Neural cell (in vitro differentiated cells): Measurements from ENCODE around the gene CD81. TPM values are rescaled to one million over a fixed set of nuclear protein-coding genes. Genes with fewer than 3 reads are reported as not detected.

Source experiments
- H2AFZ ChIP-seq: fragments of 200-600, 300-800 bp; sonication (generic), shearing (Covaris generic); 2 replicates; pipeline ENCODE4 v1.6.0; 2014; ENCODE audit warnings: low read depth, mild to moderate bottlenecking, antibody characterized with exemption, low read length, moderate library complexity
- H3F3A ChIP-seq: fragments of 200-600 bp; shearing (Covaris generic); 2 replicates; pipeline ENCODE4 v1.6.1; 2016; ENCODE audit warnings: mild to moderate bottlenecking, moderate library complexity, mixed read lengths, antibody characterized with exemption, low read length; ENCODE audit not compliant: insufficient read depth, poor library complexity, severe bottlenecking
- H3K27ac ChIP-seq: fragments of 200-600, 300-800 bp; sonication (generic), shearing (Covaris generic); 2 replicates; pipeline ENCODE4 v1.5.1; 2014; ENCODE audit warnings: mild to moderate bottlenecking, low read length, moderate library complexity
- H3K27me3 ChIP-seq: fragments of 300-800, 200-600 bp; sonication (generic), shearing (Covaris generic); 2 replicates; pipeline ENCODE4 v1.6.0; 2014; ENCODE audit warnings: mild to moderate bottlenecking, low read depth, low read length, moderate library complexity; ENCODE audit not compliant: insufficient read depth
- H3K36me3 ChIP-seq: fragments of 300-800, 200-600 bp; sonication (generic), shearing (Covaris generic); 2 replicates; pipeline ENCODE4 v1.5.1; 2014; ENCODE audit warnings: mild to moderate bottlenecking, antibody characterized with exemption, low read length, moderate library complexity; ENCODE audit not compliant: insufficient read depth
- H3K4me2 ChIP-seq: fragments of 300-800, 200-600 bp; sonication (generic), shearing (Covaris generic); 2 replicates; pipeline ENCODE4 v1.6.0; 2014; ENCODE audit warnings: mild to moderate bottlenecking, low read length
- H3K4me3 ChIP-seq: fragments of 300-800, 200-600 bp; sonication (generic), shearing (Covaris generic); 2 replicates; pipeline ENCODE4 v1.5.1; 2014; ENCODE audit warnings: mild to moderate bottlenecking, low read length, moderate library complexity
- H3K79me2 ChIP-seq: fragments of 200-600 bp; shearing (Covaris generic); replicated peaks from 2 replicates; pipeline ENCODE4 v1.6.0; 2014; ENCODE audit warnings: mild to moderate bottlenecking, low read length, moderate library complexity; ENCODE audit not compliant: insufficient read depth
- H3K9ac ChIP-seq: fragments of 300-800, 200-600 bp; sonication (generic), shearing (Covaris generic); 2 replicates; pipeline ENCODE4 v1.6.1; 2016; ENCODE audit warnings: mild to moderate bottlenecking, low read length, mixed read lengths
- H3K9me2 ChIP-seq: fragments of 200-600 bp; shearing (Covaris generic); 2 replicates; pipeline ENCODE4 v1.6.1; 2016; ENCODE audit warnings: mild to moderate bottlenecking, low read length, mixed read lengths; ENCODE audit not compliant: insufficient read depth
- H3K9me3 ChIP-seq: fragments of 200-600, 300-800 bp; sonication (generic), shearing (Covaris generic); 2 replicates; pipeline ENCODE4 v1.6.1; 2016; ENCODE audit warnings: mild to moderate bottlenecking, mixed run types, low read length, moderate library complexity, mixed read lengths
- H4K20me1 ChIP-seq: fragments of 200-600 bp; shearing (Covaris generic); 2 replicates; pipeline ENCODE4 v1.6.1; 2016; ENCODE audit warnings: mild to moderate bottlenecking, mixed run types; ENCODE audit not compliant: insufficient read depth
- EP300 ChIP-seq: fragments of 450-650 bp; conservative IDR thresholded peaks from 2 replicates; pipeline ENCODE4 v1.6.1; 2014; ENCODE audit warnings: antibody characterized with exemption, mild to moderate bottlenecking, moderate library complexity; ENCODE audit not compliant: poor library complexity, severe bottlenecking
- EZH2 ChIP-seq: fragments of 200-600, 300-800 bp; shearing (Covaris generic), sonication (generic); IDR thresholded peaks from 2 replicates; pipeline ENCODE4 v1.6.1; 2014; ENCODE audit warnings: antibody characterized with exemption, low read length, borderline replicate concordance, mild to moderate bottlenecking; ENCODE audit not compliant: insufficient read depth, poor library complexity, severe bottlenecking
- MXI1 ChIP-seq: fragments of 450-650 bp; conservative IDR thresholded peaks from 2 replicates; pipeline ENCODE4 v1.6.1; 2014; ENCODE audit warnings: antibody characterized with exemption, mild to moderate bottlenecking; ENCODE audit not compliant: poor library complexity, severe bottlenecking
- POLR2AphosphoS5 ChIP-seq: IDR thresholded peaks from 2 replicates; pipeline ENCODE4 v1.6.1; 2012
- RAD21 ChIP-seq: fragments of 450-650 bp; conservative IDR thresholded peaks from 2 replicates; pipeline ENCODE4 v1.6.1; 2014; ENCODE audit warnings: antibody characterized with exemption, mild to moderate bottlenecking, moderate library complexity
- SMC3 ChIP-seq: fragments of 450-650 bp; conservative IDR thresholded peaks from 2 replicates; pipeline ENCODE4 v1.6.1; 2014; ENCODE audit warnings: antibody characterized with exemption, mild to moderate bottlenecking, moderate library complexity; ENCODE audit not compliant: poor library complexity
- TAF1 ChIP-seq: IDR thresholded peaks from 2 replicates; pipeline ENCODE4 v1.6.1; 2012; ENCODE audit warnings: low read depth
- polyA plus RNA-seq: library from polyadenylated mRNA; depleted of rRNA; stranded (reverse); fragments of >200 nt; gene quantifications from 2 replicates; pipeline ENCODE4 v1.2.3, GENCODE V29; 2014
- TF ChIP-seq, protein P1 (sequence below): IDR thresholded peaks from 2 replicates; pipeline ENCODE4 v1.6.1; 2012; ENCODE audit warnings: borderline replicate concordance
- TF ChIP-seq, protein P2 (sequence below): fragments of 450-650 bp; IDR thresholded peaks from 2 replicates; pipeline ENCODE4 v1.5.1; 2014; ENCODE audit warnings: antibody characterized with exemption, mild to moderate bottlenecking, moderate library complexity; ENCODE audit not compliant: poor library complexity, severe bottlenecking

The CD81 gene
- polyA plus RNA-seq, 1 donor from 2014 or later, result 97.8 TPM

DNA sequence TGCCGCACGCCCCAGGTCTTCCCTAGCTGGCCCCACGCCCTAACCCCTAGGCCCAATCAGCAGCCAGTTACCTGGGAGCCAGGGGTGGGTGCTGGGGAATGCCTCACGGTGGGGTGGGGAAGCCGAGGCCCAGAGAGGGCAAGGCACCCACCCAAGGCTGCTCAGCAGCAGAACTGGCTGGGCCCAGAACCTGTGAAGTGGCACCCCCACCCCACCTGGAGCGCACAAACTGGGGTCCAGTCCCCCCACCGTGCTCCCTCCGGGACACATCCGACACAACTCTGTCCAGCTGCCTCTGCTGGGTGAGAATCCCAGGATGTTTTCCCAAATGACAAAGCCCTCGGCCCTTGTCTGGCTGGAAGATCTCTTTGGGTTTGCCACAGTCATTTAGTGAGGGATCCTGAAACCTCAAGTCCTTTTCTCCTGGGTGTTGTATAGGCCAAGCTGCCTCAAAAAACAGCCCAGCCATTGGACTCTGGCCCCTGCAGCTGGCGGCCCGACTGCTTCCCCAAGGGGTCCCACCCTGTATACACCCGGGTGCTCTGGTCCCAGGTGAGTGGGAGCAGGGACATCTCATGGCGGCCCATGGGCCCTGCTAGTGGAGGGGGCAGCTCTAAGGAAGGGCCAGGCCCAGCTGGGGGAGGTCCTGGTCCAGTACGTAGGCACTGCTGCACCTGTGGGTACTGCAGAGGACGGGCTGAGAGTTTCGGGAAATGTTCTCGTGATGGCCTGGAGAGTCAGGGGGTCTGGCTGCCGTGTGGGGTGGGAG lies 44.3 kb downstream of the CD81 start:
- H3K9ac ChIP-seq, result no peak overlapping the region
- TF ChIP-seq MXI1, result no peak
- TF ChIP-seq EZH2, result no peak
- TF ChIP-seq, protein P1, sequence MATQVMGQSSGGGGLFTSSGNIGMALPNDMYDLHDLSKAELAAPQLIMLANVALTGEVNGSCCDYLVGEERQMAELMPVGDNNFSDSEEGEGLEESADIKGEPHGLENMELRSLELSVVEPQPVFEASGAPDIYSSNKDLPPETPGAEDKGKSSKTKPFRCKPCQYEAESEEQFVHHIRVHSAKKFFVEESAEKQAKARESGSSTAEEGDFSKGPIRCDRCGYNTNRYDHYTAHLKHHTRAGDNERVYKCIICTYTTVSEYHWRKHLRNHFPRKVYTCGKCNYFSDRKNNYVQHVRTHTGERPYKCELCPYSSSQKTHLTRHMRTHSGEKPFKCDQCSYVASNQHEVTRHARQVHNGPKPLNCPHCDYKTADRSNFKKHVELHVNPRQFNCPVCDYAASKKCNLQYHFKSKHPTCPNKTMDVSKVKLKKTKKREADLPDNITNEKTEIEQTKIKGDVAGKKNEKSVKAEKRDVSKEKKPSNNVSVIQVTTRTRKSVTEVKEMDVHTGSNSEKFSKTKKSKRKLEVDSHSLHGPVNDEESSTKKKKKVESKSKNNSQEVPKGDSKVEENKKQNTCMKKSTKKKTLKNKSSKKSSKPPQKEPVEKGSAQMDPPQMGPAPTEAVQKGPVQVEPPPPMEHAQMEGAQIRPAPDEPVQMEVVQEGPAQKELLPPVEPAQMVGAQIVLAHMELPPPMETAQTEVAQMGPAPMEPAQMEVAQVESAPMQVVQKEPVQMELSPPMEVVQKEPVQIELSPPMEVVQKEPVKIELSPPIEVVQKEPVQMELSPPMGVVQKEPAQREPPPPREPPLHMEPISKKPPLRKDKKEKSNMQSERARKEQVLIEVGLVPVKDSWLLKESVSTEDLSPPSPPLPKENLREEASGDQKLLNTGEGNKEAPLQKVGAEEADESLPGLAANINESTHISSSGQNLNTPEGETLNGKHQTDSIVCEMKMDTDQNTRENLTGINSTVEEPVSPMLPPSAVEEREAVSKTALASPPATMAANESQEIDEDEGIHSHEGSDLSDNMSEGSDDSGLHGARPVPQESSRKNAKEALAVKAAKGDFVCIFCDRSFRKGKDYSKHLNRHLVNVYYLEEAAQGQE, result no peak
- TF ChIP-seq SMC3, result no peak
- TF ChIP-seq, protein P2, sequence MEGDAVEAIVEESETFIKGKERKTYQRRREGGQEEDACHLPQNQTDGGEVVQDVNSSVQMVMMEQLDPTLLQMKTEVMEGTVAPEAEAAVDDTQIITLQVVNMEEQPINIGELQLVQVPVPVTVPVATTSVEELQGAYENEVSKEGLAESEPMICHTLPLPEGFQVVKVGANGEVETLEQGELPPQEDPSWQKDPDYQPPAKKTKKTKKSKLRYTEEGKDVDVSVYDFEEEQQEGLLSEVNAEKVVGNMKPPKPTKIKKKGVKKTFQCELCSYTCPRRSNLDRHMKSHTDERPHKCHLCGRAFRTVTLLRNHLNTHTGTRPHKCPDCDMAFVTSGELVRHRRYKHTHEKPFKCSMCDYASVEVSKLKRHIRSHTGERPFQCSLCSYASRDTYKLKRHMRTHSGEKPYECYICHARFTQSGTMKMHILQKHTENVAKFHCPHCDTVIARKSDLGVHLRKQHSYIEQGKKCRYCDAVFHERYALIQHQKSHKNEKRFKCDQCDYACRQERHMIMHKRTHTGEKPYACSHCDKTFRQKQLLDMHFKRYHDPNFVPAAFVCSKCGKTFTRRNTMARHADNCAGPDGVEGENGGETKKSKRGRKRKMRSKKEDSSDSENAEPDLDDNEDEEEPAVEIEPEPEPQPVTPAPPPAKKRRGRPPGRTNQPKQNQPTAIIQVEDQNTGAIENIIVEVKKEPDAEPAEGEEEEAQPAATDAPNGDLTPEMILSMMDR, result no peak
- no peak for TF ChIP-seq EP300
- TF ChIP-seq TAF1, result no peak
- TF ChIP-seq RAD21, result no peak
- TF ChIP-seq POLR2AphosphoS5, result no peak
- no peak overlapping the region for H3K4me2 ChIP-seq

DNA sequence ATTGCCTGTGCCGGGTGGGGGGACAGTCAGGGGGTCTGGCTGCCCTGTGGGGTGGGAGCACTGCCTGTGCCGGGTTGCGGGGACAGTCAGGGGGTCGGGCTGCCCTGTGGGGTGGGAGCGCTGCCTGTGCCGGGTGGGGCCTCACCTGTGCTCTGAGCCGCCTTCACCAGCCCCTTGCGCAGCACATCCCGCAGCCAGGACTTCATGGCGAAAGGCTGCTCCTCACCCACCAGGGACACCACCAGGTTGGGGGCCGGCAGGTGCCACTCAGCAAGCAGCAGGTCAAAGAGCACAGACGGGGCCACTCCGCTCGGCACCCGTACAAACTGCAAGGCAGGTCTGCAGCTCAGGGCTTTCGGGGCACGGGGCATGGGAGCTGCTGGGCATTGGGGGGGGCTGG lies 44.9 kb downstream of the CD81 start:
- no peak overlapping the region for H3K4me3 ChIP-seq
- no peaks in the 10 kb centered on the region for H3F3A ChIP-seq
- no peaks in the 10 kb centered on the region for H3K9me3 ChIP-seq
- H3K9ac ChIP-seq, result no peak overlapping the region
- no peaks in the 10 kb centered on the region for H3K27me3 ChIP-seq
- no peaks in the 10 kb centered on the region for H3K79me2 ChIP-seq
- no peak for TF ChIP-seq MXI1
- TF ChIP-seq, protein P2, result no peak
- no peak for TF ChIP-seq SMC3
- TF ChIP-seq EP300, result no peak
- no peak for TF ChIP-seq TAF1
- TF ChIP-seq, protein P1, result no peak
- no peak for TF ChIP-seq RAD21
- TF ChIP-seq POLR2AphosphoS5, result no peak
- no peak for TF ChIP-seq EZH2
- H3K9me2 ChIP-seq, result no peaks in the 10 kb centered on the region
- no peak overlapping the region for H3K4me2 ChIP-seq
- no peaks in the 10 kb centered on the region for H4K20me1 ChIP-seq
- no peak overlapping the region for H2AFZ ChIP-seq
- no peaks in the 10 kb centered on the region for H3K36me3 ChIP-seq
- H3K27ac ChIP-seq, result no peak overlapping the region

More for the DNA sequence above, 44.3 kb downstream of the CD81 start:
- Histone ChIP-seq H3K27me3 (no peaks in the 10 kb centered on the region), H3K79me2 (no peaks in the 10 kb centered on the region), H4K20me1 (no peaks in the 10 kb centered on the region), H2AFZ (no peak overlapping the region), H3K9me3 (no peaks in the 10 kb centered on the region), H3K9me2 (no peaks in the 10 kb centered on the region), H3K36me3 (no peaks in the 10 kb centered on the region), H3K27ac (no peak overlapping the region), H3K4me3 (no peak overlapping the region), H3F3A (no peaks in the 10 kb centered on the region)
